Common myeloid progenitor, CD34-positive (primary cell): ENCODE results near the gene CSAG2. TPM values are rescaled to one million over a fixed set of nuclear protein-coding genes. Genes with fewer than 3 reads are reported as not detected.
"Not testable (repeated sequence)": the region's sequence is repeated elsewhere in the genome, so short reads cannot be mapped to it uniquely, and the experiment has no call there.

Source experiments
- CTCF ChIA-PET: fragments of 350-600 bp; sonication (Branson Sonifier 250); formaldehyde crosslinking; loops from one replicate; lab custom pipeline; 2021; ENCODE audit warnings: antibody characterized with exemption; lab: Charles Lee
- POLR2A ChIA-PET: fragments of 350-600 bp; sonication (Branson Sonifier 250); formaldehyde crosslinking; loops from one replicate; lab custom pipeline; 2021; ENCODE audit warnings: antibody characterized with exemption; lab: Charles Lee
- DNase-seq, 3 donors: peaks; one replicate each; pipeline versions ENCODE4 v3.0.0 to v3.0.0-alpha.2; 2013
- H3K27ac ChIP-seq, 2 experiments: 1 replicate in 1 of 2; 2 replicates in 1 of 2; pipeline ENCODE4 v1.7.0; 2013; ENCODE audit warnings: inconsistent platforms in 2 of 2, low read length in 2 of 2, mild to moderate bottlenecking in 2 of 2, low read depth in 1 of 2, moderate library complexity in 1 of 2; ENCODE audit not compliant: severe bottlenecking in 2 of 2, insufficient read depth in 1 of 2, poor library complexity in 1 of 2
- H3K27me3 ChIP-seq, 5 experiments: replicated peaks in 2 of 5; 1 replicate in 3 of 5; 2 replicates in 2 of 5; pipeline versions ENCODE4 v1.6.1 to v1.7.0; 2013; ENCODE audit warnings: low read length in 4 of 5, mild to moderate bottlenecking in 2 of 5, moderate library complexity in 2 of 5, inconsistent platforms in 1 of 5; ENCODE audit not compliant: insufficient read depth in 5 of 5, control insufficient read depth in 4 of 5
- H3K36me3 ChIP-seq, 4 experiments: 1 replicate in 2 of 4; 2 replicates in 2 of 4; pipeline versions ENCODE4 v1.6.1 to v1.7.0; 2013; ENCODE audit warnings: low read length in 3 of 4, control low read depth in 1 of 4, mild to moderate bottlenecking in 1 of 4; ENCODE audit not compliant: control insufficient read depth in 4 of 4, insufficient read depth in 4 of 4
- H3K4me1 ChIP-seq, 4 experiments: 1 replicate in 3 of 4; 2 replicates in 1 of 4; pipeline versions ENCODE4 v1.6.1 to v1.7.1; 2013; ENCODE audit warnings: low read length in 3 of 4, mild to moderate bottlenecking in 3 of 4, control low read depth in 1 of 4, inconsistent platforms in 1 of 4, moderate library complexity in 1 of 4; ENCODE audit not compliant: control insufficient read depth in 4 of 4, insufficient read depth in 4 of 4; ENCODE audit errors: control extremely low read depth in 1 of 4
- H3K4me3 ChIP-seq, 7 experiments: 1 replicate in 4 of 7; 2 replicates in 3 of 7; pipeline versions ENCODE4 v1.5.1 to v1.7.0; 2013; ENCODE audit warnings: mild to moderate bottlenecking in 7 of 7, low read length in 6 of 7, moderate library complexity in 6 of 7, inconsistent platforms in 2 of 7, low read depth in 2 of 7, control low read depth in 1 of 7; ENCODE audit not compliant: insufficient read depth in 4 of 7, control insufficient read depth in 1 of 7; ENCODE audit errors: extremely low read depth in 1 of 7
- H3K9me3 ChIP-seq, 5 experiments: 1 replicate in 4 of 5; 2 replicates in 1 of 5; pipeline versions ENCODE4 v1.6.1 to v1.7.1; 2013; ENCODE audit warnings: low read length in 4 of 5, mild to moderate bottlenecking in 2 of 5, inconsistent platforms in 1 of 5, low read depth in 1 of 5, moderate library complexity in 1 of 5; ENCODE audit not compliant: control insufficient read depth in 4 of 5, insufficient read depth in 2 of 5; ENCODE audit errors: control extremely low read depth in 1 of 5
- WGBS: methylation state at CpG from one replicate; pipeline ENCODE4 v1.1.5; 2013; ENCODE audit not compliant: insufficient coverage; 5-methylcytosine and 5-hydroxymethylcytosine counted together
- polyA plus RNA-seq: library from polyadenylated mRNA; unstranded; fragments of 120-200 nt; gene quantifications from one replicate; pipeline ENCODE4 v1.2.1, GENCODE V29; 2013

Gene CSAG2, protein sequence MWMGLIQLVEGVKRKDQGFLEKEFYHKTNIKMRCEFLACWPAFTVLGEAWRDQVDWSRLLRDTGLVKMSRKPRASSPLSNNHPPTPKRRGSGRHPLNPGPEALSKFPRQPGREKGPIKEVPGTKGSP
- polyA plus RNA-seq, result not detected

DNA sequence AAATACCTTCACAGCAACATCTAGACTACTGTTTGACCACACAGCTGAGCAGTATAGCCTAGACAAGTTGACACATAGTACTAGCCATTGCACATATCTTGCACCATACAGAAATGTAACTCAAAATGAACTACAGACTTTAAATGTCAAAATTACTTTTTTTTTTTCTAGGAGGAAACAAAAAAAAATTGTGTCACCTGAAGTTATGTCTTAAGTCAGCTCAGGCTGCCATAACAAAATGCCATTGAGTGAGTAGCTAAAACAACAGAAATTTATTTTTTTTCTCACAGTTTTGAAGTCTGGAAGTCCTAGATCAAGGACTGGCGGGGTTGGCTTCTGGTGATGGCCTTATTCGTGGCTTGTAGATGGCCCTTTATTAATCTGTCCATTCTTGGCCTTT is at the start of gene CSAG2:
TSS of gene CSAG2 (minus strand) at position 101 of the 400 bp plus-strand sequence. CDS start 161 bp downstream, outside the sequence.
- CTCF ChIA-PET, H3K4me3 ChIP-seq, POLR2A ChIA-PET, H3K27ac ChIP-seq, H3K9me3 ChIP-seq, H3K27me3 ChIP-seq, DNase-seq, H3K4me1 ChIP-seq, H3K36me3 ChIP-seq: not testable (repeated sequence)
- WGBS, result no CpG with 5 or more reads among the region's 2 CpGs

GRCh38 chrX:152754871-152755270 is 45.8 kb upstream of the CSAG2 start:
- H3K4me3 ChIP-seq, POLR2A ChIA-PET, CTCF ChIA-PET, H3K9me3 ChIP-seq, H3K4me1 ChIP-seq, H3K27ac ChIP-seq, H3K27me3 ChIP-seq, H3K36me3 ChIP-seq, DNase-seq: not testable (repeated sequence)
- no CpG with 5 or more reads among the region's 5 CpGs for WGBS

- CTCF ChIA-PET, H3K9me3 ChIP-seq, H3K27ac ChIP-seq, H3K27me3 ChIP-seq, H3K36me3 ChIP-seq, H3K4me3 ChIP-seq, DNase-seq, H3K4me1 ChIP-seq, POLR2A ChIA-PET: not testable (repeated sequence)
- no CpG with 5 or more reads among the region's 35 CpGs for WGBS
Observed at GRCh38 chrX:152753686-152754650, 44.9 kb upstream of the CSAG2 start, which contains the start of gene MAGEA2. Gene MAGEA2, minus strand, starts transcription at chrX:152753842. Its CDS starts 2,479 bp downstream, at chrX:152751363.

DNA sequence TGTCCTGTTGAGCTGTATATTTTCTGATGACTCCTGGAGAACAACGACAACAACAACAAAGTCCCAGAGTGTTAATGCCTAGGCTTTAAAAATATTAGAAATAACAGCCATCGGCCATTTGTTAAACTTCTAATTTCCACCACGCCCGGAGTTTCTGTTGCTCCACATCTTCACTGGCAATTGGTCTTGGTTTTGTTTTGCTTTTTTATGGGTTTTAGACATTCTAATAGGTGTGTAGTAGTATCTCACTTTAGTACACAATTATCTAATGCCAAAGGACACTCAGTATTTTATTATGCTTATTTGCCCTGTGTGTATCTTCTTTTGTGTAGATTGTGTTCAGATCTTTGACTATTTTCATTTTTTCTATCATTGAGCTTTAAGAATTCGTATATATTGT is 29.5 kb upstream of the CSAG2 start:
- Histone ChIP-seq H3K4me1 (no peaks in the 10 kb centered on the region), H3K27me3 (peaks cover 0 to 3% (median 0%) of the 10 kb centered on the region in 5 experiments), H3K4me3 (no peak overlapping the region), H3K36me3 (no peaks in the 10 kb centered on the region), H3K9me3 (peaks cover 0 to 3% (median 0%) of the 10 kb centered on the region in 5 experiments), H3K27ac (no peak overlapping the region)
- no peak for DNase-seq
- 83% methylated on average over 1 of the region's 5 CpGs for WGBS
- ChIA-PET POLR2A (no interaction called here), CTCF (no interaction called here)

DNA sequence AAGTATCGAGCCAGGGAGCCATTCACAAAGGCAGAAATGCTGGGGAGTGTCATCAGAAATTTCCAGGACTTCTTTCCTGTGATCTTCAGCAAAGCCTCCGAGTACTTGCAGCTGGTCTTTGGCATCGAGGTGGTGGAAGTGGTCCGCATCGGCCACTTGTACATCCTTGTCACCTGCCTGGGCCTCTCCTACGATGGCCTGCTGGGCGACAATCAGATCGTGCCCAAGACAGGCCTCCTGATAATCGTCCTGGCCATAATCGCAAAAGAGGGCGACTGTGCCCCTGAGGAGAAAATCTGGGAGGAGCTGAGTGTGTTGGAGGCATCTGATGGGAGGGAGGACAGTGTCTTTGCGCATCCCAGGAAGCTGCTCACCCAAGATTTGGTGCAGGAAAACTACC is 27.5 kb upstream of the CSAG2 start:
- POLR2A ChIA-PET, result not testable (repeated sequence)
- WGBS, result 87% methylated on average over 10 of the region's 12 CpGs

DNA sequence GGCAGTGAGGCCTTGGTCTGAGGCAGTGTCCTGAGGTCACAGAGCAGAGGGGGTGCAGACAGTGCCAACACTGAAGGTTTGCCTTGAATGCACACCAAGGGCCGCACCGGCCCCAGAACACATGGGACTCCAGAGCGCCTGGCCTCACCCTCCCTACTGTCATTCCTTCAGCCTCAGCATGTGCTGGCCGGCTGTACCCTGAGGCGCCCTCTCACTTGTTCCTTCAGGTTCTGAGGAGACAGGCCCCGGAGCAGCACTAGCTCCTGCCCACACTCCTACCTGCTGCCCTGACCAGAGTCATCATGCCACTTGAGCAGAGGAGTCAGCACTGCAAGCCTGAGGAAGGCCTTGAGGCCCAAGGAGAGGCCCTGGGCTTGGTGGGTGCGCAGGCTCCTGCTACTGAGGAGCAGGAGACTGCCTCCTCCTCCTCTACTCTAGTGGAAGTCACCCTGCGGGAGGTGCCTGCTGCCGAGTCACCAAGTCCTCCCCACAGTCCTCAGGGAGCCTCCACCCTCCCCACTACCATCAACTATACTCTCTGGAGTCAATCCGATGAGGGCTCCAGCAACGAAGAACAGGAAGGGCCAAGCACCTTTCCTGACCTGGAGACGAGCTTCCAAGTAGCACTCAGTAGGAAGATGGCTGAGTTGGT is 26.9 kb upstream of the CSAG2 start:
- Histone ChIP-seq H3K27me3 (peaks cover 0 to 3% (median 0%) of the 10 kb centered on the region in 5 experiments), H3K36me3 (no peaks in the 10 kb centered on the region), H3K27ac (no peak overlapping the region), H3K9me3 (peaks cover 0 to 3% (median 0%) of the 10 kb centered on the region in 5 experiments), H3K4me1 (no peaks in the 10 kb centered on the region), H3K4me3 (no peak overlapping the region)
- no peak for DNase-seq
- WGBS, result 86% methylated on average over 12 of the region's 12 CpGs
- ChIA-PET CTCF (no interaction called here), POLR2A (no interaction called here)

More for the DNA sequence above, 27.5 kb upstream of the CSAG2 start:
- H3K4me1 ChIP-seq, H3K4me3 ChIP-seq, H3K27ac ChIP-seq, H3K36me3 ChIP-seq, CTCF ChIA-PET, DNase-seq, H3K27me3 ChIP-seq, H3K9me3 ChIP-seq: not testable (repeated sequence)
